Spleen (tissue), 7 donors: ENCODE results near the gene SKI.
A peak's percentile ranks its signal among the peaks of the same experiment; 100 is the strongest.

ENCODE experiments used
- CTCF ChIP-seq, 11 experiments: fragments of 200-600 bp in 7 of 11; fragments of 450-650 bp in 4 of 11; sonication (generic) in 4 of 11; IDR thresholded peaks in 8 of 11; conservative IDR thresholded peaks in 3 of 11; 1 replicate in 7 of 11; 2 replicates in 4 of 11; pipeline versions ENCODE4 v1.4.0 to v1.8.0; 2016 to 2021; ENCODE audit warnings: antibody characterized with exemption in 11 of 11, inconsistent platforms in 4 of 11, mild to moderate bottlenecking in 1 of 11
- POLR2A ChIP-seq, 3 donors: fragments of 450-650 bp; IDR thresholded peaks; one replicate each; pipeline ENCODE4 v1.5.1; 2017; ENCODE audit warnings: antibody characterized with exemption in 3 of 3, mild to moderate bottlenecking in 1 of 3
- POLR2AphosphoS5 ChIP-seq, 3 donors: sonication (generic); formaldehyde crosslinking; IDR thresholded peaks; one replicate each; pipeline ENCODE4 v1.5.1; 2017; ENCODE audit warnings: antibody characterized with exemption in 3 of 3
- donor health status: DM: no; HTN: no; CAD: no; lungs with moderate emphysema.
- donor health status: DM: no; HTN: no; CAD: no.
- donor health status: DM: no; HTN: no; CAD: no.

- TF ChIP-seq CTCF (IDR thresholded peaks at IDR 0.05 in 8 of 11, conservative IDR thresholded peaks at IDR 0.05 in 3 of 11) (no peak), POLR2AphosphoS5 (IDR thresholded peaks at IDR 0.05) (peak in 1 of 3 donors; percentile 20), POLR2A (IDR thresholded peaks at IDR 0.05) (no peak)
These were observed 25.1 kb upstream of the SKI start for GRCh38 chr1:2202843-2203601.
